ENCODE measurements around the gene RAI1.

DNA sequence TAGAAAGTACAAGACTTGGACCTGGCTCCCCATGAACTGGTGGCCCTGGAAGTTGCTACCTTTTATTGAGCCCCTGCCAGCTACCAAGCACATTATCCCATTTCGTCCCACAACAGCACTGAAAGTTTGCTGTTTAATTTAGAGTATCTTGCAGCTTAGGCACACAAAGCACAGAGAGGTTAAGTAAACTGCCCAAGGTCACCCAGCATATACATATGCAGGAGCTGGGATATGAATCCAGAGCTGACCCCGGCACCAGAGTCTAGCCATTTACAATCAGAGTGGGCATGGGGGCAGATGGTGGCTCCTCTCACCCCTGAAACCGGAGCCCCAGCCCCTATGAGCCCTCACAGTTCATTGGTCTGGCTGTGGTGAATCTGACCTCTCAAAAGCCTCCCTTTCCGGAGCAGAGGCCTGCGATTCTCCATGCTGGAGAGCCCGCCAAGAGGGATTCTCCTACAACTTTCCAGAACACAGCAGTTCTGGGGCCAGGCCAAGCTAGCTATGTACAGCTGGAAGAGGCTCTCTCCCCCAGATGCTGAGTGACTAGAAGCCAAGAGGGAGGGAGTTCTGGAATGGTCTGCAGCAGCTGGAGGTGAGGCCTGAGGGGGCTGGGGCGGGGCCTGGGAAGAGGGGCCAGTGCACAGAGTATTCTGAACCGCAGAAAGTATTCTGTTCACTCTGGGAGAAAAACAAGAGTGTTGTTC is 97.2 kb downstream of the RAI1 start:
- TF ChIP-seq L3MBTL2 (conservative IDR thresholded peaks at IDR 0.05) (no peak), FOXM1 (IDR thresholded peaks at IDR 0.05; ENCODE audit: borderline replicate concordance) (no peak), TARDBP (IDR thresholded peaks at IDR 0.05) (no peak), ZNF384 (IDR thresholded peaks at IDR 0.05) (no peak), NFRKB (IDR thresholded peaks at IDR 0.05) (no peak), SP1 (IDR thresholded peaks at IDR 0.05) (no peak), FOXK2 (IDR thresholded peaks at IDR 0.05) (no peak), FOXA1 (IDR thresholded peaks at IDR 0.05) (no peak), ELF4 (IDR thresholded peaks at IDR 0.05) (no peak)
- TF ChIP-seq, protein P1, sequence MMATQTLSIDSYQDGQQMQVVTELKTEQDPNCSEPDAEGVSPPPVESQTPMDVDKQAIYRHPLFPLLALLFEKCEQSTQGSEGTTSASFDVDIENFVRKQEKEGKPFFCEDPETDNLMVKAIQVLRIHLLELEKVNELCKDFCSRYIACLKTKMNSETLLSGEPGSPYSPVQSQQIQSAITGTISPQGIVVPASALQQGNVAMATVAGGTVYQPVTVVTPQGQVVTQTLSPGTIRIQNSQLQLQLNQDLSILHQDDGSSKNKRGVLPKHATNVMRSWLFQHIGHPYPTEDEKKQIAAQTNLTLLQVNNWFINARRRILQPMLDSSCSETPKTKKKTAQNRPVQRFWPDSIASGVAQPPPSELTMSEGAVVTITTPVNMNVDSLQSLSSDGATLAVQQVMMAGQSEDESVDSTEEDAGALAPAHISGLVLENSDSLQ (IDR thresholded peaks at IDR 0.05), result no peak

All from HEK293T (cell line).